B cell (primary cell): ENCODE measurements around the gene FCF1.

Experiments
- CTCF ChIP-seq: fragments of 200-600 bp; IDR thresholded peaks from one replicate; pipeline ENCODE4 v1.8.0; 2022; ENCODE audit warnings: antibody characterized with exemption, mild to moderate bottlenecking
- EZH2 ChIP-seq: IDR thresholded peaks from 2 replicates; pipeline ENCODE4 v1.6.1; 2012; ENCODE audit warnings: borderline replicate concordance, low read depth, mild to moderate bottlenecking, moderate library complexity, low read length; ENCODE audit not compliant: insufficient read depth, poor library complexity, severe bottlenecking

- no peak for TF ChIP-seq CTCF
- no peak for TF ChIP-seq EZH2
These were observed 41.2 kb upstream of the FCF1 start for GRCh38 chr14:74671789-74672188.
